ENCODE measurements around the gene ROPN1B. TPM values are rescaled to one million over a fixed set of nuclear protein-coding genes. Genes with fewer than 3 reads are reported as not detected.
"Not testable (repeated sequence)": the region's sequence is repeated elsewhere in the genome, so short reads cannot be mapped to it uniquely, and the experiment has no call there.

The ROPN1B gene
- total RNA-seq, 1 donor from 2014 or later = not detected

GRCh38 chr3:125990253-125990970 is 21.4 kb downstream of the ROPN1B start:
- DNase-seq (ENCODE audit: low read depth) (peak; percentile 85), FAIRE-seq (no peak)
- no peaks in the 10 kb centered on the region for H3K27me3 ChIP-seq (ENCODE audit: control insufficient read depth, insufficient read depth, low read length)
- H3K4me3 ChIP-seq (ENCODE audit: low read depth, low read length) = peak overlapping the region; percentile 47
- H3K36me3 ChIP-seq (ENCODE audit: control insufficient read depth, insufficient read depth, low read length) = no peaks in the 10 kb centered on the region
- no peak for TF ChIP-seq CTCF (IDR thresholded peaks at IDR 0.05; ENCODE audit: insufficient read depth, low read length, severe bottlenecking)

- H3K36me3 ChIP-seq (ENCODE audit: control insufficient read depth, insufficient read depth, low read length); FAIRE-seq; H3K4me3 ChIP-seq (ENCODE audit: low read depth, low read length); DNase-seq (ENCODE audit: low read depth); H3K27me3 ChIP-seq (ENCODE audit: control insufficient read depth, insufficient read depth, low read length): not testable (repeated sequence)
Observed at GRCh38 chr3:125996751-125997150, 27.8 kb downstream of the ROPN1B start.

GRCh38 chr3:126002189-126002588 is 33.2 kb downstream of the ROPN1B start:
- Histone ChIP-seq H3K27me3 (ENCODE audit: control insufficient read depth, insufficient read depth, low read length) (no peaks in the 10 kb centered on the region), H3K36me3 (ENCODE audit: control insufficient read depth, insufficient read depth, low read length) (no peaks in the 10 kb centered on the region), H3K4me3 (ENCODE audit: low read depth, low read length) (no peak overlapping the region)
- FAIRE-seq (no peak), DNase-seq (ENCODE audit: low read depth) (no peak)
- no peak for TF ChIP-seq CTCF (IDR thresholded peaks at IDR 0.05; ENCODE audit: insufficient read depth, low read length, severe bottlenecking)

GRCh38 chr3:126003447-126004190 is 34.6 kb downstream of the ROPN1B start:
- no peak overlapping the region for H3K4me3 ChIP-seq (ENCODE audit: low read depth, low read length)
- H3K36me3 ChIP-seq (ENCODE audit: control insufficient read depth, insufficient read depth, low read length) = no peaks in the 10 kb centered on the region
- H3K27me3 ChIP-seq (ENCODE audit: control insufficient read depth, insufficient read depth, low read length) = no peaks in the 10 kb centered on the region
- FAIRE-seq (no peak), DNase-seq (ENCODE audit: low read depth) (no peak)
- TF ChIP-seq CTCF (IDR thresholded peaks at IDR 0.05; ENCODE audit: insufficient read depth, low read length, severe bottlenecking) = no peak

- Histone ChIP-seq H3K36me3 (ENCODE audit: control insufficient read depth, insufficient read depth, low read length) (no peaks in the 10 kb centered on the region), H3K4me3 (ENCODE audit: low read depth, low read length) (no peak overlapping the region), H3K27me3 (ENCODE audit: control insufficient read depth, insufficient read depth, low read length) (no peaks in the 10 kb centered on the region)
- DNase-seq (ENCODE audit: low read depth) (no peak), FAIRE-seq (no peak)
- TF ChIP-seq CTCF (IDR thresholded peaks at IDR 0.05; ENCODE audit: insufficient read depth, low read length, severe bottlenecking) = no peak
Observed at GRCh38 chr3:126004217-126004616, 35.2 kb downstream of the ROPN1B start.

- Histone ChIP-seq H3K36me3 (ENCODE audit: control insufficient read depth, insufficient read depth, low read length) (no peaks in the 10 kb centered on the region), H3K4me3 (ENCODE audit: low read depth, low read length) (no peak overlapping the region), H3K27me3 (ENCODE audit: control insufficient read depth, insufficient read depth, low read length) (no peaks in the 10 kb centered on the region)
- DNase-seq (ENCODE audit: low read depth) (no peak), FAIRE-seq (no peak)
- TF ChIP-seq CTCF (IDR thresholded peaks at IDR 0.05; ENCODE audit: insufficient read depth, low read length, severe bottlenecking) = no peak
Observed at GRCh38 chr3:126004692-126005091, 35.7 kb downstream of the ROPN1B start.
